ENCODE results near the gene CMAS. TPM values are rescaled to one million over a fixed set of nuclear protein-coding genes. Genes with fewer than 3 reads are reported as not detected.
A peak's percentile ranks its signal among the peaks of the same experiment; 100 is the strongest.

Gene CMAS
- total RNA-seq, 1 experiment from 2014 or later, result 41.5 TPM

DNA sequence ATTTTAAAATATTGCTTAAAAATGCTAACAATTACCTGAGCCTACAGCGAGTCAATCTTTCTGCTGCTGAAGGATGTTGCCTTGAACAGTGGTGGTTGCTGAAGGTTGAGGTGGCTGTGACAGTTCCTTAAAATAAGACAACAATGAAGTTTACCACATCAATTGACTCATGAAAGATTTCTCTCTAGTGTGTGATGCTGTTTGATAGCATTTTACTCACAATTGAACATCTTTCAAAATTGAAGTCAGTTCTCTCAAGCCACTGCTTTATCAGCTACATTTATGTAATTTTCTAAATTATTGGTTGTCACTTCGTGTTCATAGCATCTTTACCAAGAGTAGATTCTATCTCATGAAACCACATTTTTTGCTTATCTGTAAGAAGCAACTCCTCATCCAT, 20.3 kb downstream of the CMAS start:
- intact Hi-C loops (cut with micrococcal nuclease), result no loop called here
- ChIA-PET CTCF (no interaction called here), POLR2A (no interaction called here)
- no peaks in the 10 kb centered on the region for H3K27me3 Mint-ChIP-seq (ENCODE audit: insufficient read depth, unreplicated experiment)
- no peak overlapping the region for H3K4me3 Mint-ChIP-seq (ENCODE audit: unreplicated experiment)
- no peaks in the 10 kb centered on the region for H3K9me3 Mint-ChIP-seq (ENCODE audit: unreplicated experiment)
- DNase-seq (ENCODE audit: unreplicated experiment), result no peak
- no peaks in the 10 kb centered on the region for H3K4me1 Mint-ChIP-seq (ENCODE audit: insufficient read depth, unreplicated experiment)
- TF ChIP-seq, protein P1, sequence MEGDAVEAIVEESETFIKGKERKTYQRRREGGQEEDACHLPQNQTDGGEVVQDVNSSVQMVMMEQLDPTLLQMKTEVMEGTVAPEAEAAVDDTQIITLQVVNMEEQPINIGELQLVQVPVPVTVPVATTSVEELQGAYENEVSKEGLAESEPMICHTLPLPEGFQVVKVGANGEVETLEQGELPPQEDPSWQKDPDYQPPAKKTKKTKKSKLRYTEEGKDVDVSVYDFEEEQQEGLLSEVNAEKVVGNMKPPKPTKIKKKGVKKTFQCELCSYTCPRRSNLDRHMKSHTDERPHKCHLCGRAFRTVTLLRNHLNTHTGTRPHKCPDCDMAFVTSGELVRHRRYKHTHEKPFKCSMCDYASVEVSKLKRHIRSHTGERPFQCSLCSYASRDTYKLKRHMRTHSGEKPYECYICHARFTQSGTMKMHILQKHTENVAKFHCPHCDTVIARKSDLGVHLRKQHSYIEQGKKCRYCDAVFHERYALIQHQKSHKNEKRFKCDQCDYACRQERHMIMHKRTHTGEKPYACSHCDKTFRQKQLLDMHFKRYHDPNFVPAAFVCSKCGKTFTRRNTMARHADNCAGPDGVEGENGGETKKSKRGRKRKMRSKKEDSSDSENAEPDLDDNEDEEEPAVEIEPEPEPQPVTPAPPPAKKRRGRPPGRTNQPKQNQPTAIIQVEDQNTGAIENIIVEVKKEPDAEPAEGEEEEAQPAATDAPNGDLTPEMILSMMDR (IDR thresholded peaks at IDR 0.05; ENCODE audit: unreplicated experiment), result no peak
- BruUV-seq (replicated peaks), result no TSS peak
- H3K27ac Mint-ChIP-seq (ENCODE audit: low read depth, unreplicated experiment), result no peak overlapping the region
- peaks cover 27% of the 10 kb centered on the region for H3K36me3 Mint-ChIP-seq (ENCODE audit: insufficient read depth, unreplicated experiment)

DNA sequence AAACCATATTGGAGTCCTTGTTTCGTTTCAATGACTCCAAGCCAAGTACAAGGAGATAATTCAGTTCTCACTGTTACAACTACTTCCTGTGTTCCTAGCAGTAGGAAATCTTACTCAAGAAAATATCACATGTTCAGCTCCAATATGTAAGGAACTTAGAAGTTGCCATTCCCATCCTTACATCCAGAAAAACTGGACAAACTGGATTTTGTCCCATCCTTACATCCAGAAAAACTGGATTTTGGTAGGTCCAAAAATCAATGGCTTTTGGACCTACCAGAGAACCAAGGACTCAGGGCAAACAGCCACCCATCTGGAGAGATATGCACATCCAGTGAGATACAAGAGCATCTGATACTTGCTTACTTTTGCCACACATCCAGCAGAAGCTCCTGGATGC, 23.8 kb downstream of the CMAS start:
- no TSS peak for BruUV-seq (replicated peaks)
- H3K27ac Mint-ChIP-seq (ENCODE audit: low read depth, unreplicated experiment), result no peak overlapping the region
- intact Hi-C loops (cut with micrococcal nuclease), result no loop called here
- H3K4me1 Mint-ChIP-seq (ENCODE audit: insufficient read depth, unreplicated experiment), result no peaks in the 10 kb centered on the region
- POLR2A ChIA-PET, result interaction anchor here (1.2 kb wide), 1 partner anchor 412 kb away, joined by 4 read pairs; the partner anchor contains the start of gene LDHB
- no peak for DNase-seq (ENCODE audit: unreplicated experiment)
- peaks cover 22% of the 10 kb centered on the region for H3K36me3 Mint-ChIP-seq (ENCODE audit: insufficient read depth, unreplicated experiment)
- H3K4me3 Mint-ChIP-seq (ENCODE audit: unreplicated experiment), result no peak overlapping the region
- no peaks in the 10 kb centered on the region for H3K27me3 Mint-ChIP-seq (ENCODE audit: insufficient read depth, unreplicated experiment)
- CTCF ChIA-PET, result interaction anchor here (0.7 to 2.2 kb wide), 4 partner anchors 12 to 377 kb away, joined by 3 to 17 read pairs (median 6); no protein-coding TSS in a partner anchor
- TF ChIP-seq, protein P1 (IDR thresholded peaks at IDR 0.05; ENCODE audit: unreplicated experiment), result no peak
- no peaks in the 10 kb centered on the region for H3K9me3 Mint-ChIP-seq (ENCODE audit: unreplicated experiment)

DNA sequence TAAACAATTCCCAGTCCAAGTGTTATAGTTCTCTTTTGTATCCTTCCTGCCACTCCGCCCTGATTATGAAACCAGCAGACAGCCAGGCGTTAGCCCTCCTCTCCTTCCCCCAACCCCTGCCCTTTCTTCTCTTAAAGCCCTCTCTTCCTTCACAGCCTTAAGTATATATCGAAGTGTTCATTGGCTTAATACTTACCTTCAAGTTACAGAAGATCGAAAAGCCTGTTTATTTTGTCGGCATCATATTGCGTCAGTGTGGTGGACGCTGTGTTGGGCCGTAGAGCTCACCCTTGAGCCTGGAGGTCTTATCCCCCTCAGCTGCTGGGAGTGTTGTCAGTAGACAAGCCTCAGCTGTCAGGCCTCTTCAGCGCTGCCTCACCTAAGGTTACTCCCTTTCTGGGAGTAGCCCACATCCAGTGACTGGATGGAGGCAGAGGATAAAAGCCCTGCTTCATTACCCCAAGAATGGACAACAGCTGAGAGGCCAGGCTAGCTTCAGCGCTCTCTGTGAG, 36.2 kb downstream of the CMAS start:
- CTCF ChIA-PET, result interaction anchor here (0.6 to 7.1 kb wide), 27 partner anchors 9 to 479 kb away, joined by 3 to 99 read pairs (median 5); no protein-coding TSS in a partner anchor
- H3K4me3 Mint-ChIP-seq (ENCODE audit: unreplicated experiment), result no peak overlapping the region
- intact Hi-C loops (cut with micrococcal nuclease), result no loop called here
- no peaks in the 10 kb centered on the region for H3K27me3 Mint-ChIP-seq (ENCODE audit: insufficient read depth, unreplicated experiment)
- no TSS peak for BruUV-seq (replicated peaks)
- no peak for DNase-seq (ENCODE audit: unreplicated experiment)
- no peaks in the 10 kb centered on the region for H3K9me3 Mint-ChIP-seq (ENCODE audit: unreplicated experiment)
- H3K36me3 Mint-ChIP-seq (ENCODE audit: insufficient read depth, unreplicated experiment), result no peaks in the 10 kb centered on the region
- H3K27ac Mint-ChIP-seq (ENCODE audit: low read depth, unreplicated experiment), result no peak overlapping the region
- no peaks in the 10 kb centered on the region for H3K4me1 Mint-ChIP-seq (ENCODE audit: insufficient read depth, unreplicated experiment)
- POLR2A ChIA-PET, result interaction anchor here (0.9 to 1.3 kb wide), 2 partner anchors 11 to 361 kb away, joined by 4 to 8 read pairs; no protein-coding TSS in a partner anchor
- TF ChIP-seq, protein P1 (IDR thresholded peaks at IDR 0.05; ENCODE audit: unreplicated experiment), result no peak

DNA sequence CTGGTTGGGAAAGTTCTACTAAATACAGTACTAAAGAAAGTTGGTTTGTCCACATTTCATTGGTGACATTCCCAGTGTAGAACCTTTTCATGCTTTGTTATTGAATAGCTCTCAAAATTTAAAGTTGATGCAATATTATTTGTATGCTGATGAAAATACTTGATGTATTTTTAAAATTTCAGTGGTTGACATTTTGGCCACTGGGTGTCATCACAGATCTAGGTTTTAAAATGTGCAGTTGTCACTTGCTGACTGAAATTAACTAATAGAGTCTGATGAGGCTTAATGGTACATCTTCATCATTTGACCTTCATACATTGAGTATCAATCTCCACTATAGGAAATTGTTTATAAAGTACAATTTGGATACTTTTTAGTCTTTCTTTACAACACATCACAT, 37.1 kb downstream of the CMAS start:
- DNase-seq (ENCODE audit: unreplicated experiment), result peak; percentile 47
- H3K9me3 Mint-ChIP-seq (ENCODE audit: unreplicated experiment), result no peaks in the 10 kb centered on the region
- no peak overlapping the region for H3K27ac Mint-ChIP-seq (ENCODE audit: low read depth, unreplicated experiment)
- POLR2A ChIA-PET, result interaction anchor here (0.7 to 1.3 kb wide), 4 partner anchors 12 to 371 kb away, joined by 3 to 8 read pairs (median 4); no protein-coding TSS in a partner anchor
- CTCF ChIA-PET, result interaction anchor here (0.7 to 7.1 kb wide), 36 partner anchors 8 to 588 kb away, joined by 3 to 99 read pairs (median 5); no protein-coding TSS in a partner anchor
- H3K27me3 Mint-ChIP-seq (ENCODE audit: insufficient read depth, unreplicated experiment), result no peaks in the 10 kb centered on the region
- intact Hi-C loops (cut with micrococcal nuclease), result loop anchor here (1.0 kb wide), 5 partner anchors 90 to 549 kb away; no protein-coding TSS in a partner anchor
- no peaks in the 10 kb centered on the region for H3K4me1 Mint-ChIP-seq (ENCODE audit: insufficient read depth, unreplicated experiment)
- TF ChIP-seq, protein P1 (IDR thresholded peaks at IDR 0.05; ENCODE audit: unreplicated experiment), result peak; percentile 58
- BruUV-seq (replicated peaks), result no TSS peak
- no peaks in the 10 kb centered on the region for H3K36me3 Mint-ChIP-seq (ENCODE audit: insufficient read depth, unreplicated experiment)
- H3K4me3 Mint-ChIP-seq (ENCODE audit: unreplicated experiment), result no peak overlapping the region

Measured in MCF 10A (cell line).